ENCODE results near the gene NUP210. TPM values are rescaled to one million over a fixed set of nuclear protein-coding genes. Genes with fewer than 3 reads are reported as not detected.

NUP210 gene
- polyA plus RNA-seq, 3 donors = 22.7 to 23.7 (median 23.3) TPM

- no peak for DNase-seq (ENCODE audit: low read depth in 3 of 3, low spot score in 2 of 3)
These were observed 120.5 kb downstream of the NUP210 start for GRCh38 chr3:13299531-13300155.

- DNase-seq (ENCODE audit: low read depth in 3 of 3, low spot score in 2 of 3) = no peak
These were observed 123.5 kb downstream of the NUP210 start for GRCh38 chr3:13296662-13297061.

- no peak for DNase-seq (ENCODE audit: low read depth in 3 of 3, low spot score in 2 of 3)
These were observed 125.4 kb downstream of the NUP210 start for GRCh38 chr3:13294442-13295351.

- no peak for DNase-seq (ENCODE audit: low read depth in 3 of 3, low spot score in 2 of 3)
These were observed 127.7 kb downstream of the NUP210 start for GRCh38 chr3:13292375-13292774.

GRCh38 chr3:13290941-13291340 lies 129.2 kb downstream of the NUP210 start:
- no peak for DNase-seq (ENCODE audit: low read depth in 3 of 3, low spot score in 2 of 3)

- DNase-seq (ENCODE audit: low read depth in 3 of 3, low spot score in 2 of 3) = no peak
These were observed 130.3 kb downstream of the NUP210 start for GRCh38 chr3:13289771-13290285.

- no peak for DNase-seq (ENCODE audit: low read depth in 3 of 3, low spot score in 2 of 3)
These were observed 131.1 kb downstream of the NUP210 start for GRCh38 chr3:13288732-13289718.

- DNase-seq (ENCODE audit: low read depth in 3 of 3, low spot score in 2 of 3) = no peak
These were observed 132.3 kb downstream of the NUP210 start for GRCh38 chr3:13287833-13288232.

GRCh38 chr3:13286873-13287272 lies 133.2 kb downstream of the NUP210 start:
- no peak for DNase-seq (ENCODE audit: low read depth in 3 of 3, low spot score in 2 of 3)

- no peak for DNase-seq (ENCODE audit: low read depth in 3 of 3, low spot score in 2 of 3)
These were observed 135.0 kb downstream of the NUP210 start for GRCh38 chr3:13285007-13285567.

- DNase-seq (ENCODE audit: low read depth in 3 of 3, low spot score in 2 of 3) = no peak
These were observed 136.3 kb downstream of the NUP210 start for GRCh38 chr3:13283877-13284264.

GRCh38 chr3:13282986-13283876 lies 136.9 kb downstream of the NUP210 start:
- DNase-seq (ENCODE audit: low read depth in 3 of 3, low spot score in 2 of 3) = no peak

GRCh38 chr3:13282358-13282985 lies 137.7 kb downstream of the NUP210 start:
- no peak for DNase-seq (ENCODE audit: low read depth in 3 of 3, low spot score in 2 of 3)

GRCh38 chr3:13281507-13282357 lies 138.4 kb downstream of the NUP210 start:
- no peak for DNase-seq (ENCODE audit: low read depth in 3 of 3, low spot score in 2 of 3)

GRCh38 chr3:13280811-13281506 lies 139.2 kb downstream of the NUP210 start:
- DNase-seq (ENCODE audit: low read depth in 3 of 3, low spot score in 2 of 3) = no peak

- no peak for DNase-seq (ENCODE audit: low read depth in 3 of 3, low spot score in 2 of 3)
These were observed 139.9 kb downstream of the NUP210 start for GRCh38 chr3:13280122-13280790.

GRCh38 chr3:13279532-13279910 lies 140.6 kb downstream of the NUP210 start:
- no peak for DNase-seq (ENCODE audit: low read depth in 3 of 3, low spot score in 2 of 3)
